HTR-8/SVneo (cell line): ENCODE measurements around the gene TMEM191B.
"Not testable (repeated sequence)": the region's sequence is repeated elsewhere in the genome, so short reads cannot be mapped to it uniquely, and the experiment has no call there.

Experiments used
- DNase-seq: peaks from one replicate; pipeline ENCODE4 v3.0.0; 2011; ENCODE audit warnings: low spot score, mixed read lengths; ENCODE audit not compliant: insufficient read length
- FAIRE-seq: peaks from 2 replicates; lab custom pipeline; 2011; peaks lifted over from hg19 to GRCh38; lab: Jason Lieb, UNC

The TMEM191B gene

GRCh38 chr22:18554280-18555256 lies 27.0 kb downstream of the TMEM191B start:
- FAIRE-seq, DNase-seq: not testable (repeated sequence)

DNA sequence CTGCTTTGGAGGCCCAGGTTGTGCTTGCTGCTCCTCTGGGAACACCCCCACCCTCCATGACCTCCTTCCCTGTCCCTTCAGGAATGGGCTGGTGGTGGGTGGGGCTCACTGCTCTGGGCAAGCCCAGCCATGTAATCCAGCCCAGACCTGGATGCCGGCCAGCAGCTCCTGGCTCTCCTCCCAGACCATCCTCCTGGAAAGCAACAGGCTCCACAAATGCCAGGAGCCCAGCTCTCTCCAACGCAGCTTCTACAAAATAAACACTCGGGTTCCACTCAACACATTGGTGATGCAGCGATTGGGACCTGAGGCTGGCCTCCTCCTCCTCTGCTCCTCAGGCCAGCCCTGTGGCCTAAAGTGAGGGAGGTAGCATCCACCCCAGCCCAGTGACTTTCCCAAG lies 30.9 kb downstream of the TMEM191B start:
- not testable (repeated sequence) for DNase-seq, FAIRE-seq

DNA sequence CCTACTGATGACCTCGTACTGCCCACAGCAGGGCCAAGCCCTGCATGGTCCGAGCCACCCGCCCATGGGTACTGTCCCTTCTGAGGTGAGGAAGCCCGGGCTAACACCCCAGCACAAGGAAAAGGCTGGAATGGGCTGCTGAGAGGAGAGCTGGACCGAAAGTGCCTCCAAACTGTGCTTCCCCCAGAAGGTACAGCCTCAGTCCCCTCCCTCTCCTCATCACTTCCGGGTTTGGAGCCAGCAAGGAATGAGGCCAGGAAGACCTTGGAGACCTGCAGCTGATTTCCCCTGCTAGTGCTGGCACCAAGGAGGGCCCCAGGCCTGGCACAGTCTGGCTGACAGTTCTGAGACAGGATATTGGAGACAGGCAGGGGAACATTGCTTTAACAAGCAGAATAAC lies 31.3 kb downstream of the TMEM191B start:
- DNase-seq, FAIRE-seq: not testable (repeated sequence)

DNA sequence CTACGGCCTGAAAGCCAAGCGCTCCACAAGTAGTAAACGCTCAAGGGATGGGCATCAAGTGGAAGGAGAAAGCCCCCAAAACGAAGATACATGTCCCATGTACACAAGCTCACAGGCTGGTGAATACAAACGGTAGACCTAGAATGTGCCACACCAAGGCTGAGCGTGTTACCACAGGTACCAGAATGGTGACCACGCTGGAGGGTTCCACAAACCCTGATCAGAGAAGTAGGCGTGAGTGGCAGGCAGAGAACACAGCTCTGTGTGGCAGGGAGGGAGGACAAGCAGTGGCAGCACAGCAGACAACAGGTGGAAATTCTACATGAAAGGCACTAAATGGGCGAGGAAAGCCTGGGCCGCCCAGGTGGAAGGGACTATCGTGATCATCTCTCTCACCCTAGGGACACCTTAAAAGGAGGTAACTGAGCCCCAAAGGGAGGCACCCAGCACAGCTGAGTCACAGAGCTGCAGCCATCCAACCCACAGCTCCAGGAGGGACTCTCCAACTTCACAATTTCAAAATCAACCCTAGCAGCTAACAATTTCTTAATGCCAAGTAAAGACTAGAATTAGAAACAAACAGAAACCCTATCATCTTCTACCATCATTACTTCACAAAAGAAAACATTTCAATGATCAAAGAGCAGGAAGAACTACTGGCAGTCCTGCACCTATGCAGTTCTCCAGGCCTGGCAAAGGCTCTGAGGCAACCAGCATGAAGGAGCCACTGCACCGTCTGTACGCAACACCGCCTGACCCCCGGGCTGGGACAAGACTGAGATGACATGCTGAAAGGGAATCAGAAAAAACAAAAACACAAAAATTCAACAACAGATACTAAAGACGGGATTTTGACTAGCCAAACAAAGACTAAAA lies 32.7 kb downstream of the TMEM191B start:
- not testable (repeated sequence) for DNase-seq, FAIRE-seq

DNA sequence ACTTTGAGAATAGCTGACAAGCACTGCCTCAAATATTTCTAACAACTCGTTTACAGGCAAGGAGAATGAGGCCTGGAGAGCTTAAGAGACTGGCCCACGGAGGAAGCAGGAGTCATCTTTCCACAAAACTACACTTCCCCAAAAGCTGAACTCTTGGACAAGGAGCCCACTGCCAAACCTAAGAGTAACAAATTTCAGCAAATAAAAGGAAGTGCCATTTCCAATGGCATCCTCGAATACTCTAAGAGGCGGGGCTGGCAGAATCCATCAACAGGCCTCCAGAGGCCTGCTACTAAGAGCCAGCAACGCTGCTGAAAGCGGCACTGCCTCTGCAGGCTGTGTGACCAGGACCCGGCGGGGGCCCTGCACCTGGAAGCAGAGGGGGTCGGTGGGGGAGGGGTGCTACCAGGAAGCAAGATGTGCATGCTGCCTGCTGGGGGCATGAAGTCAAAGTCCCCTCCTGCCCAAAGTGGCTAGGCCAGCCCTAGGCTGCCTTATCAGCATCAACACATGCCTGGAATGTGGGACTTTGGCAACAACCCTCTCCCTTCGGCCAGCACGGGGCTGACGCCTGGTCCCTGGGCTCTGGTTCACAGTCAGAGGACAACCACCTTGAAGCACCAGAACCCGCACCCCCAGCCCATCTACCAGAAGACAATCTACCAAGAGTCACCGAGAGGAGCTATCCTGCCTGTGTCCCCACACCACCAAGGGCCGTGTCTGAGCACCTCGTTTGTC lies 43.1 kb downstream of the TMEM191B start:
- not testable (repeated sequence) for DNase-seq, FAIRE-seq

- not testable (repeated sequence) for FAIRE-seq, DNase-seq
Measured at GRCh38 chr22:18573483-18574164, 46.0 kb downstream of the TMEM191B start.

DNA sequence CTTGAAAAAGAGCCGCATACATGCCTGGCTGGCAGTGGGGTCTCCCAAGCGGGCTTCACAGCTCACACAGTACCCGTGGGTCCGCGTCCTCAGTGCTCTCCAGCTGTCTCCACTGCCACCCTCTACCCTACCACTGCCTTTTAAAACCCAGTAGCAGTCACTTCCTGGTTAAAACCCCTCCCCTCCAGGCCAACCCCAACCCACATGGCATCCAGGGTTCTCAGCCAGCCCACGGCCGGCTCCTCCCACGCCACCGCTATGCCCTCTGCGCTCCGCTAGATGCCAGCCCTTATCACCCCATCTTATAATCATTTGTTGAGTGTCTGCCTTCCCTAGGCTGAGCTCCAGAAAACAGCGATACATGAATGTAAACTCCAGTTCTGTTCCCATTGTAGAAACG lies 47.0 kb downstream of the TMEM191B start:
- not testable (repeated sequence) for FAIRE-seq, DNase-seq

- FAIRE-seq, result not testable (repeated sequence)
Measured at GRCh38 chr22:18575686-18576085, 48.1 kb downstream of the TMEM191B start.

DNA sequence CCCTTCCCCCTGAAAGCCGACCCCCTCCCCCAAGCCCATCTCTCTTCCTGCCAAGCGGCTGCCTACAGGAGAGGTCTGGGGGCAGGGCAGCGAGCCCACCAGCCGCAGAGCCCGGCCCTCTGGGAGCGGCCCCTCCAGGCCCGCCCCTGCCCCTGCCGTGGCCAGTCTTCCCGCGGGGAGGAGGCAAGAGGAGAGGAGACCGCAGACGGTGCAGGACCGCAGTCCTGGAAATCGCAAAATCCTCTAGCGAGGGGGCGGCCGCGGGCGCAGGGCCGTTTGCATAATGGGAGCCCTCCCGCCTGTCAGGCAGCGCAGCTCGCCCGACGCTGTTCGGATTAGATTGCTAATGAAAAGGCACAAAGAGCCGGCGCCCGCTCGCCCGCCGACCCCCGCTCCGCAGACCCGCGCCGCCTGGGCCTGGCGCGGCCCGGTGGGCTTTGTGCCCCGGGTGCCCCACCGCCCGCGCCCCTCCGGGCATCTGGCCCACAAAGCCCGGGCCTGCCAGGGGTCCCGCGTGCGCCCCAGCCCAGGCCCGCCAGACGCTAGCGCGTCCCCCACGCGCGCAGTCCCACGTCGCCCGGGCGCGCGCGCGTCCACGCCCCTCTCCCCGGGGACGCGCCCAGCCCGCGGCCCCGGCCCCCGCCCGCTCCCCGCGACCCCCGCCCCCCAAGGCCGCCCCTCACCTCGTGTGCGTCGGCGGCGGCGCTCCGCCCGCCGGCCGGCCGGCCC lies 49.7 kb downstream of the TMEM191B start:
- not testable (repeated sequence) for DNase-seq, FAIRE-seq

More at GRCh38 chr22:18575686-18576085, 48.1 kb downstream of the TMEM191B start:
- not testable (repeated sequence) for DNase-seq

DNA sequence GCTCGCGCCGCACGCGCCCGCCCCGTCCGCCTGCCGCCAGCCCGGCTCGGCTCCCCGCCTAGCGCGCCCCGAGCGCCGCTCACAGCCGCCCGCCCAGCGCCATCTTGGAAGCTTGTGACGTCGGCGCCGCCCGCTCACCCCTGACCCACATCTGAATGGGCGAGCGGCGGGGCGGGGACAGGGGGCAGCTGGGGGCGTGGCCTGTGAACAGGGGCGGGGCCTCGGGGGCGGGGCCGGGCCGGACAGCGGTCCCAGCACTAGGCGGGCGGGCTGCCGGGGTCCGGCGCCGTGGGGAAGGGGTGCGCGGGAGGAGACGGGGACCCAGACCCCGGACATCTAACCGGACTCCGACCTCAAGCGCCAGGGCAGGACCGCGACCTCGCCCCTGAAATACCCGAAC lies 50.2 kb downstream of the TMEM191B start:
- FAIRE-seq, DNase-seq: not testable (repeated sequence)
